ENCODE results near the gene ARMC7. TPM values are rescaled to one million over a fixed set of nuclear protein-coding genes. Genes with fewer than 3 reads are reported as not detected.

The ARMC7 gene
- polyA plus RNA-seq, 1 donor from 2014 or later, result 3.7 TPM

DNA sequence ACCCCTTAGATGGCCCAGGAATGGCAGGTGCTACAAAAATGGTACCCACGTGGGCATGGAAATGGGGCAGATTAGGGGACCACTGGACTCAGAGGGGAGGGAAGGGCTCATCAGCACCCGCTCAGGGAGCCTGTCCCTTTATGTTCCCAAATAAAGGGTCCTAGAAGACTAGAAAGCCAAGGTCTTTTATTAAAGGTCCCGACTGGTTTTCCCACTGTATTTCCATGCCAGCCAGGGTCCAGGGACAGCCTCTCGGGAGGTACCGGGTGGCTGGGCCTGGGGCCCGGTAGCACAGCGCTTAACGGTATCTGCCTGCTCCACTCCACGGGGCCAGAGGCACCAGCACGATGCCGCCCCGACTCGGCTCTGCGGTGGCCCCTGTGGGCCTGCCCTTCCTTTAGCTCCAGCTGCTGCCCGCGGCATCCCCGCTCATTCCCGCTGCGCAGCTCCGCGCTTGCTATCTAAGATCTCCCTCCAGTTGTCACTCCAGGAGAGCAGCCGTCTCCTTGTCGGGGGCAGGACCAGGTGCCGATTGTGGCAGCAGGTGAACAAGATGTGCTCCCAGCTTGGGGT, 20.4 kb downstream of the ARMC7 start:
- peaks cover 6% of the 10 kb centered on the region for H4K20me1 ChIP-seq (ENCODE audit: insufficient read depth)
- no peak overlapping the region for H2AFZ ChIP-seq (ENCODE audit: low read depth, low read length)
- no peaks in the 10 kb centered on the region for H3K9me2 ChIP-seq (ENCODE audit: insufficient read depth, low read length)
- H3K27me3 ChIP-seq (ENCODE audit: insufficient read depth, low read depth, low read length), result no peaks in the 10 kb centered on the region
- peak overlapping the region; percentile 86 for H3K4me3 ChIP-seq (ENCODE audit: low read length)
- TF ChIP-seq SMC3 (conservative IDR thresholded peaks at IDR 0.05; ENCODE audit: poor library complexity) (no peak), POLR2AphosphoS5 (IDR thresholded peaks at IDR 0.05) (no peak), EP300 (conservative IDR thresholded peaks at IDR 0.05; ENCODE audit: poor library complexity, severe bottlenecking) (no peak), MXI1 (conservative IDR thresholded peaks at IDR 0.05; ENCODE audit: poor library complexity, severe bottlenecking) (no peak)
- TF ChIP-seq, protein P1, sequence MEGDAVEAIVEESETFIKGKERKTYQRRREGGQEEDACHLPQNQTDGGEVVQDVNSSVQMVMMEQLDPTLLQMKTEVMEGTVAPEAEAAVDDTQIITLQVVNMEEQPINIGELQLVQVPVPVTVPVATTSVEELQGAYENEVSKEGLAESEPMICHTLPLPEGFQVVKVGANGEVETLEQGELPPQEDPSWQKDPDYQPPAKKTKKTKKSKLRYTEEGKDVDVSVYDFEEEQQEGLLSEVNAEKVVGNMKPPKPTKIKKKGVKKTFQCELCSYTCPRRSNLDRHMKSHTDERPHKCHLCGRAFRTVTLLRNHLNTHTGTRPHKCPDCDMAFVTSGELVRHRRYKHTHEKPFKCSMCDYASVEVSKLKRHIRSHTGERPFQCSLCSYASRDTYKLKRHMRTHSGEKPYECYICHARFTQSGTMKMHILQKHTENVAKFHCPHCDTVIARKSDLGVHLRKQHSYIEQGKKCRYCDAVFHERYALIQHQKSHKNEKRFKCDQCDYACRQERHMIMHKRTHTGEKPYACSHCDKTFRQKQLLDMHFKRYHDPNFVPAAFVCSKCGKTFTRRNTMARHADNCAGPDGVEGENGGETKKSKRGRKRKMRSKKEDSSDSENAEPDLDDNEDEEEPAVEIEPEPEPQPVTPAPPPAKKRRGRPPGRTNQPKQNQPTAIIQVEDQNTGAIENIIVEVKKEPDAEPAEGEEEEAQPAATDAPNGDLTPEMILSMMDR (IDR thresholded peaks at IDR 0.05; ENCODE audit: poor library complexity, severe bottlenecking), result no peak
- no peaks in the 10 kb centered on the region for H3K9me3 ChIP-seq (ENCODE audit: low read length)
- peak overlapping the region; percentile 78 for H3K4me2 ChIP-seq (ENCODE audit: low read length)
- no peaks in the 10 kb centered on the region for H3K36me3 ChIP-seq (ENCODE audit: insufficient read depth, low read length)
- peak overlapping the region; percentile 78 for H3K9ac ChIP-seq (ENCODE audit: low read length)
- H3F3A ChIP-seq (ENCODE audit: insufficient read depth, low read length, poor library complexity, severe bottlenecking), result no peaks in the 10 kb centered on the region
- peak overlapping the region; percentile 74 for H3K27ac ChIP-seq (ENCODE audit: low read length)
- H3K79me2 ChIP-seq (replicated peaks; ENCODE audit: insufficient read depth, low read length), result no peaks in the 10 kb centered on the region

- peak overlapping the region; percentile 78 for H3K4me2 ChIP-seq (ENCODE audit: low read length)
- H3K27me3 ChIP-seq (ENCODE audit: insufficient read depth, low read depth, low read length), result no peaks in the 10 kb centered on the region
- H3F3A ChIP-seq (ENCODE audit: insufficient read depth, low read length, poor library complexity, severe bottlenecking), result no peaks in the 10 kb centered on the region
- H3K9me2 ChIP-seq (ENCODE audit: insufficient read depth, low read length), result no peaks in the 10 kb centered on the region
- no peaks in the 10 kb centered on the region for H3K36me3 ChIP-seq (ENCODE audit: insufficient read depth, low read length)
- peak overlapping the region; percentile 86 for H3K4me3 ChIP-seq (ENCODE audit: low read length)
- H3K27ac ChIP-seq (ENCODE audit: low read length), result peak overlapping the region; percentile 74
- peaks cover 11% of the 10 kb centered on the region for H4K20me1 ChIP-seq (ENCODE audit: insufficient read depth)
- no peaks in the 10 kb centered on the region for H3K9me3 ChIP-seq (ENCODE audit: low read length)
- H2AFZ ChIP-seq (ENCODE audit: low read depth, low read length), result peak overlapping the region; percentile 27
- TF ChIP-seq, protein P1 (IDR thresholded peaks at IDR 0.05; ENCODE audit: poor library complexity, severe bottlenecking), result peak; percentile 68
- TF ChIP-seq POLR2AphosphoS5 (IDR thresholded peaks at IDR 0.05) (no peak), REST (IDR thresholded peaks at IDR 0.05; ENCODE audit: borderline replicate concordance) (no peak), TAF1 (IDR thresholded peaks at IDR 0.05; ENCODE audit: low read depth) (no peak), EP300 (conservative IDR thresholded peaks at IDR 0.05; ENCODE audit: poor library complexity, severe bottlenecking) (no peak), SMC3 (conservative IDR thresholded peaks at IDR 0.05; ENCODE audit: poor library complexity) (peak; percentile 63), RAD21 (conservative IDR thresholded peaks at IDR 0.05) (peak; percentile 33), EZH2 (IDR thresholded peaks at IDR 0.05; ENCODE audit: borderline replicate concordance, insufficient read depth, low read length, poor library complexity, severe bottlenecking) (no peak), MXI1 (conservative IDR thresholded peaks at IDR 0.05; ENCODE audit: poor library complexity, severe bottlenecking) (no peak)
- peak overlapping the region; percentile 78 for H3K9ac ChIP-seq (ENCODE audit: low read length)
- no peaks in the 10 kb centered on the region for H3K79me2 ChIP-seq (replicated peaks; ENCODE audit: insufficient read depth, low read length)
Observed at GRCh38 chr17:75130632-75131277, 21.0 kb downstream of the ARMC7 start.

All from neural cell (in vitro differentiated cells).